ENCODE results near the gene PDZD2.
"Not testable (repeated sequence)": the region's sequence is repeated elsewhere in the genome, so short reads cannot be mapped to it uniquely, and the experiment has no call there.

Gene PDZD2

GRCh38 chr5:31682851-31683250, 43.9 kb downstream of the PDZD2 start:
- in situ Hi-C loops (cut with MboI; ENCODE audit: low sequenced_read_pairs): no loop called here

DNA sequence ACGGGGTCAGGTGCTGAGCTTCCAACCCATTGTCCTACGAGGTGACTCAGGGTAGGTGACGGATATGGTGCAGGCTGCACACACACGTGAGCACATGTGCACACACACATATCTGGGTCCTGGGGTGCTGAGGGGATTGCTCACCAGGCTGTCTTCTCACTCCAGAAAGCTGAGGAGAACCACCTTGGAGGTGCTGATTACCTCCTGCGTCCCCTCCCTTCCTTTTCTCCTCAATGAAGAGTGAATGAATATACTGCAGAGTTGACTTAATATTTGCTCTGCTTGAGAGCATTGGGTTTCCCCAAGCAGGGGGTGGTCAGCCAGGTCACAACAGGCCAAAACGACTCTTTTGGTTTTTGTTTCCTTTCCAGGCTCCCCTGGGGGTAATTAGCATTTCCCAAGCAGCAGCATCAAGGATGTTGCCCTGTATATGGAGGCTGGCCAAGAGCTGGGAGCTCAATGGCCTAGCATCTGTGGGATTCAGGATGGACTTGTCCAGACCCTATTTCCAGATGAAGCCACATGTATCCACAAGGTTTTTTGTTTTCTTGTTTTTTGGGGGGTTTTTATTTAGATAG, 49.7 kb downstream of the PDZD2 start:
- in situ Hi-C loops (cut with MboI; ENCODE audit: low sequenced_read_pairs): no loop called here

- in situ Hi-C loops (cut with MboI; ENCODE audit: low sequenced_read_pairs): not testable (repeated sequence)
These were observed 52.5 kb downstream of the PDZD2 start for GRCh38 chr5:31691408-31691807.

- in situ Hi-C loops (cut with MboI; ENCODE audit: low sequenced_read_pairs): no loop called here
These were observed 53.8 kb downstream of the PDZD2 start for GRCh38 chr5:31692561-31693221.

DNA sequence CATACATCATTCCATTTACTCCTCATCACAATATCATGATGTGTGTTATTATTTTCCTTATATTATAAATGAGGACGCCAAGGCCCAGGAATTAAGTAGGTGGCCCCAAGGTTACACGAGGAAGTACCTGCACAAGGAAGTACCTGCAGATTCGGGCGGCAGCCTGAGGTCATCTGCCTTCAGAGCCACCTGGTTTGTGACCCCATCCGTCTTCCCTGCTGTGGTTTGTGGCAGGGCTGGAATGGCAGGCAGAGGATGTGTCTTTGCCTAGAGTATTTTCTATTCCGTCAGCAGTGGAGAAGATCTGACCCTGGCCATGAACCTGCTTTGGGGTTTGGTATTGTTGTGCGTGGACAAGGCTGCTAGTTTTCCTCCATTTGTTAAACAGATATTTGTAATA, 59.7 kb downstream of the PDZD2 start:
- in situ Hi-C loops (cut with MboI; ENCODE audit: low sequenced_read_pairs): no loop called here

GRCh38 chr5:31701642-31702299, 62.8 kb downstream of the PDZD2 start:
- in situ Hi-C loops (cut with MboI; ENCODE audit: low sequenced_read_pairs): no loop called here

DNA sequence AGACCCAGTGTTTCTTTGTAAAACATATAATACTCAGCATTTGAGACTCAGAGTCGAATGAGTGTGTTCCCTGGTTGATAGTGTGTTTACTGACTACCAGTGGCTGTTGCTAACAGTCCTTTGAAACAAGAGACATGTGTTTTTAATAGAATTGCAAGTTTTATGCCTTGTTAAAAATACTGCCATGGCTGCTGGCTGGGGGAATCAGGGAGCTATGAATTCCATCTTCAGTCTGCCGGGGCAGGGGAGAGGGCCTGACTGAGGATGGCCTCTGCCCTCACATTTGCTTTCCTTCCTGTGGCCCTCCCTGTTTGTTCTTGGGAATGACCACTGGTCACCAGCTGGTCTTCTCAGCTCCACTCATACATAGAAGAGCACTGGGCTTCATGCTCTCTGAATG, 63.8 kb downstream of the PDZD2 start:
- in situ Hi-C loops (cut with MboI; ENCODE audit: low sequenced_read_pairs): no loop called here

GRCh38 chr5:31703757-31704156, 64.8 kb downstream of the PDZD2 start:
- in situ Hi-C loops (cut with MboI; ENCODE audit: low sequenced_read_pairs): no loop called here

- in situ Hi-C loops (cut with MboI; ENCODE audit: low sequenced_read_pairs): no loop called here
These were observed 67.3 kb downstream of the PDZD2 start for GRCh38 chr5:31706186-31706585.

DNA sequence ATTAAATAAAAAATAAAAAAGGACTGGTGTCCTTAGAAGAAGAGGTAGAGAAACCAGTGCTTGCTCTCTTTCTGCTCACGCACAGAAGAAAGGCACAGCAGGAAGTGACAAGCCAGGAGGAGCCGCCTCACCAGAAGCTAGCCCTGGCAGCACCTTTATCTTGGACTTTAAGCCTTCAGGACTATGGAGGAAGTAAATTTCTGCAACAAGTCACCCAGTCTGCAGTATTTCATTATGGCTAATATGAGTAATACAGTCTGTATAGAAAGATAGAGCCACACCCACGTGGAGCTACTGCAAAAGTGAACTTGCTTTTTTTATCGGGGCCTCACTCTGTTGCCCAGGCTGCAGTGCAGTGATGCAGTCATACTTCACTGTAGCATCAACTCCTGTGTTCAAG, 68.4 kb downstream of the PDZD2 start:
- in situ Hi-C loops (cut with MboI; ENCODE audit: low sequenced_read_pairs): no loop called here

DNA sequence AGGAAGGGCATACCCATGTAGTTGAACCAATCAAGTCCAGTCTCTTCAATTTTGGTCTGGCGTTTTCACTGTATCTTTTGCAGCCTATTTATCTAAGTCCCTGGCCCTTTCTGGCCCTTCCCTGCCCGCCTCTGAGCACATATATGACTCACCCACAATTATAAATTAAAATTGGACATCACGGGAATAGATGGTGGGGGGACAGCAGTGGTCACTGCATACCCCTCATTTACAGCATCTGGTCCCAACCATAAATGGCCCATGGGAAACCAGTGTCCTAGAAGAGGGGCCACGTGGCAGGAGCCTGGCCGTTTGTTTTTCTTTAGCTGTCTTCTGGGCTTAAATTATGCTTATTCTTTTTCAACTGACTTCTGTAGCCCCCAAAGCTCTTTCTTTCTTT, 69.2 kb downstream of the PDZD2 start:
- in situ Hi-C loops (cut with MboI; ENCODE audit: low sequenced_read_pairs): no loop called here

DNA sequence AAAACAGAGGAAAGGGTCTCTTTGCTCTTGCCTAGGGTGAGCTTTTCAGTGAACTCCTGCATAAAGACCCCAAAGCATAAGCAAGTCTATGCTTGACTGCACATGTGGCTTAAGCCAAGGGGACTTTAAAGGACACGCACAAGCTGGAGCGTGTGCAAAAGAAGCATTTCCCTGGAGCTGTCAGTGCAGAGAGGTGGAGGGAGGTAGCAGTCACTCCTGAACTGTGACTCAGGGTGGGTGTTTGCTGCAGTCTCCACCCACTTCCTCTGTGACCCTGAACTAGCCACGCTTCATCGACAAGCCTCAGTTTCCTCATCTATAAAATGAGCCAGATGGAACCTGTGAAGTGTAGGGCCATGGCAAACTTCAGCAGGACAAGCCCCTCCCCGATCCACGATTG, 72.4 kb downstream of the PDZD2 start:
- in situ Hi-C loops (cut with MboI; ENCODE audit: low sequenced_read_pairs): no loop called here

GRCh38 chr5:31711935-31712592, 73.1 kb downstream of the PDZD2 start:
- in situ Hi-C loops (cut with MboI; ENCODE audit: low sequenced_read_pairs): no loop called here

DNA sequence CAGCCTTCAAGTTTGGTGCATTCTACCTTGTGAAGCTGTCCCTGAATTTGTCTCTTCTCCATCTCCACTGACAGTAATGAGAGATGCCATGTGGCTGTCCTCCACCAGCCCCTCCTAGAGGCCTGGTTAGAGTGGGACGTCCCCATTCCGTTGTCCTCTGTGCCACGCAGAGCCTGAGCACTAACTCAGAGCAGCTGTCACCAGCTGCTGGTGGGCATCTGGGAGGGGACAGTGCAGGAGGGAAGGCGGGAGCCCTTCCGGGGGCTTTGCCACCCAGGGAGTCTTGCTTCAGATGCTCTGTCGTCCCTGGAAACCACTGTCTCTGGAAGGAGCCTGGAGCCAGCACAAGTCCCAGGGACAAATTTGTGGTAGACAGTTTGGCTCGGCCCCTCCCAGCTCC, 78.6 kb downstream of the PDZD2 start:
- in situ Hi-C loops (cut with MboI; ENCODE audit: low sequenced_read_pairs): no loop called here

DNA sequence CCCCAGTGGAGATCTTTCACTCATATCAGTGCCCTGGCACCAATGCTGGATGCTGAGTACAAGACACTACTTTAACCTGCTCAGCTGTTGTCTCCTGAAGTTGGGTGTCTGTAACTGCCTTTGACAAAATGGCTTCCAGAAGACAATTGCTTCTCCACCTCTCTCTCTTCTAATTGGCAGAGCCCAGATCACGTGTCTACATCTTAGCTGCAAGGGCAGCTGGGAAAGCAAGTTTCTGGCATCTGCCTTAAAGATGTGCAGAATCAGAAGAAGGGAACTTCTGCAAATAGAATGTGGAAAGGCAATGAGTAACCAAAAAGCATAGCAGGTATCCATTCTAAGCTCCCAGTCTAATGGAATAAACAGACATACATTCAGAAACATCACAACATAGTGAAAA, 81.1 kb downstream of the PDZD2 start:
- in situ Hi-C loops (cut with MboI; ENCODE audit: low sequenced_read_pairs): no loop called here

DNA sequence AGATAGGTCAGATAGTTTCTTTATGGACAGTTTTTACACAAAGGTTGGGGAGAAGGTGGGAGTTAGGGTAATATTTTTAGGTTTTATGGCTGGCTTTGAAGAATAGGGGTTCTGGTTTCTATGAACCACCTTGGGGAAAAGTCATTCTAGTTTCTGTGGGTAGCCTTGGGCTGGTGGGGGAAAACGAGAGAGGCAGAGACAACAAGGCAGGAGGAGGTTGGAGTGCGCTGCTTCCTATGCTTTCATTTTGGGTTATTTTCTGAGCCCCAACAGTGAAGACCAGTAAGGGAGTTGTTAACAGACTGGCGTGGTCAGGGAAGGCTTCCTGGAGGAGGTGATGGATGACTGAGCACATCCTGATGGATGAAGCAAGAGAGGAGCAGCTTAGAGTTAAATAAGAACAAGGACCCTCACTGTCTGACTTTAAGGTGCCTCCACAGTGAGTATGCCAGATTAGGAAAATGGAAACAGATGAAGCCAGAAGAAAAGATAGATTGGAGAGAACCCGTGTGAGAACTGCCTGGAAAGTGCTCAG, 81.9 kb downstream of the PDZD2 start:
- in situ Hi-C loops (cut with MboI; ENCODE audit: low sequenced_read_pairs): no loop called here

DNA sequence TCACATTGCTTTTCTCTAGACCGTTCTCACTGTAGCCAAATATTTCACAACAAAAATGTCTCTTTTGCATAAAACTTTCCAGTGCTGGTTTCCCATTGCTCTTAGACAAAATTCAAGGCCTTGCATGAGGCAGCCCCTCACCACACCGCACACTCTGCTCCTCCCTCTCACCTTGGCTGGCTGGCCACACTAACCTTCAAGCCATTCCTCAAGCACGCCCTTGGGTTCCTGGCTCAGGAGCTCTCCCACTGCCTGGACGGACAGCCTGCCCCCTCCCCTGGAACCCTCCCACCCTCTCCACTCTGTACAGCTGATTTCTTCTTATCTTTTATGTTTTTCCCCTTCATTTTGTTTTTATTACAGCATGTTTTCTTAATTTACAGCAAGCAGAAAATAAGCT, 83.2 kb downstream of the PDZD2 start:
- in situ Hi-C loops (cut with MboI; ENCODE audit: low sequenced_read_pairs): no loop called here

- in situ Hi-C loops (cut with MboI; ENCODE audit: low sequenced_read_pairs): no loop called here
These were observed 87.1 kb downstream of the PDZD2 start for GRCh38 chr5:31725996-31726395.

GRCh38 chr5:31726952-31727351, 88.0 kb downstream of the PDZD2 start:
- in situ Hi-C loops (cut with MboI; ENCODE audit: low sequenced_read_pairs): no loop called here

DNA sequence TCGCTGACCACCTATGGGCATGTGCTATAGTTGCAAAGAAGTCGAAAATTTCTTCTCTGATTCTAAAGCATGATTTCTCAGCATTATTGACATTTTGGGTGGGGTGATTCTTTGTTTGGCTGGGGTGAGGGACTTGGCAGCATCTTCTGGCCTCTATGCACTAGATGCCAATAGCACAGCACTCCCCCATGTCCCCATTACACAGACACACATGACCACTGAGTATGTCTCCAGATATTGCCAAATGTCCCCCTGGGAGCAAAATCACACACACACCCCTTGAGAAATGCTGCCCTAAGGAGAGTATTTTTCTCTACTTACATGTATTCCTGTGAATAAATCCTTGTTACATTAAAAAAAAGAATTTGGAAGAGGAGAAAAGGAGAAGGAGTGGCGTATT, 89.1 kb downstream of the PDZD2 start:
- in situ Hi-C loops (cut with MboI; ENCODE audit: low sequenced_read_pairs): no loop called here

GRCh38 chr5:31728806-31729205, 89.9 kb downstream of the PDZD2 start:
- in situ Hi-C loops (cut with MboI; ENCODE audit: low sequenced_read_pairs): not testable (repeated sequence)

GRCh38 chr5:31730139-31730538, 91.2 kb downstream of the PDZD2 start:
- in situ Hi-C loops (cut with MboI; ENCODE audit: low sequenced_read_pairs): no loop called here

Measured in hTERT RPE-1 (cell line).